ENCODE data around the gene FTCD. TPM values are rescaled to one million over a fixed set of nuclear protein-coding genes. Genes with fewer than 3 reads are reported as not detected.

Gene FTCD
- total and polyA plus RNA-seq, 2 experiments from 2014 or later = 18.9 to 27.4 TPM

DNA sequence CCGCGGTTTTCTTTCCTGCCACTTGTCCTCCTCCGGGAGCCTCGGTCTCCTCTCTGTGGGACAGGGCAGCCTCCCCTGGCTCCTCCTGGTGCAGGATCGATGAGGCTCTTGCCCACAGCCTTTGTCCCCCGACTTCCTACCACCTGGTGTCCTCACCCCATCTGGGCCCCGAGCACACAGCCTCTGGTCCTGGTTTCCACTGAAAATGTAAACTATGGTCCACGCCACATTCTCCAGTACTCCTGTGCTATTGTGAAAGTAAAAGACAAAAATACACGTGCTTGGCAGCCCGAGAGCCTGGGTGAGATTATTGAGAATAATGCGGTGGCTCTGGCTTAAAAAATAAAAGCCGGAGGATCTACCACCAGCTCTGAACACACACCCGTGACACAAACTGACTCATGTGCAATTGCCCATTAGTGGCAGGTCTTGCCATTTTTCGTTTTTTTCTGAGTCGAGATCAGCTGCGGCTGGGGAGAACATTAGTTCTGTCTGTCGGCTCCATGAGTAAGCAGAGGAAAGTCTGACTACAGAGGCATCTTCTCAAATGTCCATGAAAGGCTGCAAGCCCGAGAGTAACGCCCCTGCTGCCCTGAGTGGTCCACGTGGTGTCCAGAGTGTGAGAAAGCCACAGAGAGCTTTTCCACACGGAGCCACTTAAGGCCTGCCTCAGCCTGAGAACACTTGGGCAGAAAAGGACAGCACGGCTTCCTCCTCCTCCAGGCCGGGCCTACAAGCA is 63.2 kb downstream of the FTCD start:
- no peaks in the 10 kb centered on the region for H3K4me1 ChIP-seq (ENCODE audit: low read depth)
- no peaks in the 10 kb centered on the region for H3K27me3 ChIP-seq
- H3K36me3 ChIP-seq = no peaks in the 10 kb centered on the region
- H3K4me3 ChIP-seq = no peak overlapping the region
- DNase-seq (ENCODE audit: low read depth in 1 of 2, low spot score in 1 of 2) = peak in 1 of 2 donors; percentile 87
- TF ChIP-seq, protein P1, sequence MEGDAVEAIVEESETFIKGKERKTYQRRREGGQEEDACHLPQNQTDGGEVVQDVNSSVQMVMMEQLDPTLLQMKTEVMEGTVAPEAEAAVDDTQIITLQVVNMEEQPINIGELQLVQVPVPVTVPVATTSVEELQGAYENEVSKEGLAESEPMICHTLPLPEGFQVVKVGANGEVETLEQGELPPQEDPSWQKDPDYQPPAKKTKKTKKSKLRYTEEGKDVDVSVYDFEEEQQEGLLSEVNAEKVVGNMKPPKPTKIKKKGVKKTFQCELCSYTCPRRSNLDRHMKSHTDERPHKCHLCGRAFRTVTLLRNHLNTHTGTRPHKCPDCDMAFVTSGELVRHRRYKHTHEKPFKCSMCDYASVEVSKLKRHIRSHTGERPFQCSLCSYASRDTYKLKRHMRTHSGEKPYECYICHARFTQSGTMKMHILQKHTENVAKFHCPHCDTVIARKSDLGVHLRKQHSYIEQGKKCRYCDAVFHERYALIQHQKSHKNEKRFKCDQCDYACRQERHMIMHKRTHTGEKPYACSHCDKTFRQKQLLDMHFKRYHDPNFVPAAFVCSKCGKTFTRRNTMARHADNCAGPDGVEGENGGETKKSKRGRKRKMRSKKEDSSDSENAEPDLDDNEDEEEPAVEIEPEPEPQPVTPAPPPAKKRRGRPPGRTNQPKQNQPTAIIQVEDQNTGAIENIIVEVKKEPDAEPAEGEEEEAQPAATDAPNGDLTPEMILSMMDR (IDR thresholded peaks at IDR 0.05; ENCODE audit: low read depth, low read length) = no peak
- no peak overlapping the region for H3K27ac ChIP-seq
- H3K9me3 ChIP-seq (ENCODE audit: low read depth) = no peaks in the 10 kb centered on the region

DNA sequence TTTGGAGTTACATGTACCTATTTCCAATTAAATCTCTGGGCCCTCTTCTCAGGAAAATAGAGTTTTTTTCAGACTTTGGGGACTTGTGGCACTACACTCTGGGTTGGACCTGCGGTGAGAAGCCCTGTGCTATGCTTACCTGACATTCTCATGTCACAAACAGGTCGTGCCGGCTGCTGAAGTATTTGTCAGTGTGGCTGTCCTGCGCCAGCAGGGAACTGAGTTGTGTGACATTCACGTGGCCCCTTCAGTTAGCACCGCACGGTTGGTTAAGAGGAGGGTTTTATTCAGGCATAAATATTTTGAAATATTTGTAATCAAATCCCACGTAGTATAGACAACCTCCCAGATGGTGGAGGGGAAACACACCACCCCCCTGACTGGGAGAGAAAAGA is 63.8 kb downstream of the FTCD start:
- Histone ChIP-seq H3K9me3 (ENCODE audit: low read depth) (no peaks in the 10 kb centered on the region), H3K4me1 (ENCODE audit: low read depth) (no peaks in the 10 kb centered on the region), H3K27ac (no peak overlapping the region), H3K4me3 (no peak overlapping the region), H3K27me3 (no peaks in the 10 kb centered on the region), H3K36me3 (no peaks in the 10 kb centered on the region)
- TF ChIP-seq, protein P1 (IDR thresholded peaks at IDR 0.05; ENCODE audit: low read depth, low read length) = no peak
- no peak for DNase-seq (ENCODE audit: low read depth in 1 of 2, low spot score in 1 of 2)

DNA sequence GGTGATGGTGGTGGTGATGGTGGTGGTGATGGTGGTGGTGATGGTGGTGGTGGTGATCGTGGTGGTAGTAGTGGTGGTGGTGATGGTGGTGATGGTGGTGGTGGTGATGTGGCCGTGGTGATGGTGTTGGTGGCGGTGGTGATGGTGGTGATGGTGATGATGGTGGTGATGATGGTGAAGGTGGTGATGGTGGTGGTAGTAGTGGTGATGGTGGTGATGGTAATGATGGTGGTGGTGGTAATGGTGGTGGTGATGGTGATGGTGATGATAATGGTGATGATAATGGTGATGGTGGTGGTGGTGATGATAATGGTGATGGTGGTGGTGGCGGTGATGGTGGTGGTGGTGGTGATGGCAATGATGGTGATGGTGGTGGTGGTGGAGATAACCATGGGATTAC is 64.3 kb downstream of the FTCD start:
- Histone ChIP-seq H3K4me1 (ENCODE audit: low read depth) (no peaks in the 10 kb centered on the region), H3K36me3 (no peaks in the 10 kb centered on the region), H3K9me3 (ENCODE audit: low read depth) (no peaks in the 10 kb centered on the region), H3K27ac (no peak overlapping the region), H3K27me3 (no peaks in the 10 kb centered on the region), H3K4me3 (no peak overlapping the region)
- DNase-seq (ENCODE audit: low read depth in 1 of 2, low spot score in 1 of 2) = no peak
- TF ChIP-seq, protein P1 (IDR thresholded peaks at IDR 0.05; ENCODE audit: low read depth, low read length) = no peak

DNA sequence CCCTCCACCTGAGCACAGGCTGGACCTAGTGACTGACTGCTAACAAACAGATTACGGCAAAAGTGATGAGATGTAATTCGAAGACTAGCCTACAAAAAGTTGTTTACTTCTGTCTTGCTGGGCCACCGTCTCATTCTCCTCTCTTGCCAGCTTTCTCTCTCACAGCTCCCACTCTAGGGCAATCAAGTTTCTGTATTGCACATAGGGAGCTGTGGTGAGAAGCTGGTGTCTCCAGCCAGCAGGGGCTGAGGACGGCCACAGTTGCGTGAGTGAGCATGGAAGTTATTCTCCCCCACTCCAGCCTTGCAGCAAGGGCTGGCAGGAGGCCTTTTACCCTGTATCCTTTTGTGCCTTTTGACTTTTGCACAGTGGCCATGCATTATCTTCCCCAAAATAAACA is 66.1 kb downstream of the FTCD start:
- Histone ChIP-seq H3K27me3 (no peaks in the 10 kb centered on the region), H3K27ac (no peak overlapping the region), H3K36me3 (no peaks in the 10 kb centered on the region), H3K9me3 (ENCODE audit: low read depth) (no peaks in the 10 kb centered on the region), H3K4me1 (ENCODE audit: low read depth) (no peaks in the 10 kb centered on the region), H3K4me3 (no peak overlapping the region)
- no peak for DNase-seq (ENCODE audit: low read depth in 1 of 2, low spot score in 1 of 2)
- TF ChIP-seq, protein P1 (IDR thresholded peaks at IDR 0.05; ENCODE audit: low read depth, low read length) = no peak

DNA sequence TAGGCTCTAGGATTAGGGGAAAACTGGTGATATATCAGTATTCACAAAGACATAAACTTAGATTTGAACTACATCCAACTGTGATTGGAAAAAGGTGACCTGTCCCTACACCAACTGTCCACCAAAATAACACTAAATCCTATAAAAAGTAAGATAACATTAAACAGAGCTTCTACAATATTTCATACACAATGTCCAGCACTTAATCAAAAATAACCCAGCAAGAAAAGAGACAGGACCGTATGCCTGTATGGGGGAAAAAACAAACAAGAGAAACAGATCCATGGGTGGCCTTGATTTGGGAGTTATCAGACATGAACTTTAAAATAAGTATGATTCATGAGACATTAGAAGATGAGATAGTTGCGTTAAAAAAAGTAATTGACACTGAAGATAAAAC is 67.2 kb downstream of the FTCD start:
- Histone ChIP-seq H3K9me3 (ENCODE audit: low read depth) (no peaks in the 10 kb centered on the region), H3K27ac (no peak overlapping the region), H3K4me1 (ENCODE audit: low read depth) (no peaks in the 10 kb centered on the region), H3K4me3 (no peak overlapping the region), H3K27me3 (no peaks in the 10 kb centered on the region), H3K36me3 (no peaks in the 10 kb centered on the region)
- TF ChIP-seq, protein P1 (IDR thresholded peaks at IDR 0.05; ENCODE audit: low read depth, low read length) = no peak
- DNase-seq (ENCODE audit: low read depth in 1 of 2, low spot score in 1 of 2) = no peak
